MM.1S (cell line): Measurements from ENCODE around the gene CHCHD3.
A peak's percentile ranks its signal among the peaks of the same experiment; 100 is the strongest.

Experiments
- DNase-seq: peaks from one replicate; pipeline ENCODE4 v3.0.0-alpha.2; 2015
- H2AFZ ChIP-seq: fragments of 300-600 bp; sonication (generic); 2 replicates; pipeline ENCODE4 v1.6.0; 2016; ENCODE audit warnings: antibody characterized with exemption, low read length
- H3F3A ChIP-seq: fragments of 300-600 bp; sonication (generic); 2 replicates; pipeline ENCODE4 v1.6.1; 2016; ENCODE audit warnings: mild to moderate bottlenecking, antibody characterized with exemption, low read length, moderate library complexity, mixed read lengths; ENCODE audit not compliant: insufficient read depth
- H3K27ac ChIP-seq: fragments of 300-600 bp; sonication (generic); 2 replicates; pipeline ENCODE4 v1.5.1; 2016; ENCODE audit warnings: mild to moderate bottlenecking, low read length
- H3K27me3 ChIP-seq: fragments of 300-600 bp; sonication (generic); replicated peaks from 2 replicates; pipeline ENCODE4 v1.6.0; 2016; ENCODE audit warnings: low read length; ENCODE audit not compliant: insufficient read depth
- H3K36me3 ChIP-seq: fragments of 300-600 bp; sonication (generic); replicated peaks from 2 replicates; pipeline ENCODE4 v1.6.1; 2016; ENCODE audit warnings: mild to moderate bottlenecking, low read length, mixed read lengths; ENCODE audit not compliant: insufficient read depth
- H3K4me1 ChIP-seq: fragments of 300-600 bp; sonication (generic); 2 replicates; pipeline ENCODE4 v1.6.1; 2016; ENCODE audit warnings: low read length, mixed read lengths
- H3K4me2 ChIP-seq: fragments of 300-600 bp; sonication (generic); 2 replicates; pipeline ENCODE4 v1.6.0; 2016; ENCODE audit warnings: low read depth, low read length
- H3K4me3 ChIP-seq: fragments of 300-600 bp; sonication (generic); 2 replicates; pipeline ENCODE4 v1.5.1; 2016; ENCODE audit warnings: low read length, mixed read lengths
- H3K79me2 ChIP-seq: fragments of 300-600 bp; sonication (generic); 2 replicates; pipeline ENCODE4 v1.6.1; 2016; ENCODE audit warnings: mixed run types, low read length, mixed read lengths
- H3K9ac ChIP-seq: fragments of 300-600 bp; sonication (generic); 2 replicates; pipeline ENCODE4 v1.6.1; 2016; ENCODE audit warnings: low read length, mixed read lengths
- H3K9me2 ChIP-seq: fragments of 300-600 bp; sonication (generic); replicated peaks from 2 replicates; pipeline ENCODE4 v1.6.1; 2016; ENCODE audit warnings: mild to moderate bottlenecking, low read length, mixed read lengths; ENCODE audit not compliant: insufficient read depth
- H3K9me3 ChIP-seq: fragments of 300-600 bp; sonication (generic); replicated peaks from 2 replicates; pipeline ENCODE4 v1.6.1; 2016; ENCODE audit warnings: mild to moderate bottlenecking, low read length, mixed read lengths; ENCODE audit not compliant: insufficient read depth
- H4K20me1 ChIP-seq: fragments of 300-600 bp; sonication (generic); 2 replicates; pipeline ENCODE4 v1.6.1; 2016; ENCODE audit warnings: mild to moderate bottlenecking, low read length, moderate library complexity, mixed read lengths; ENCODE audit not compliant: insufficient read depth
- CTCF ChIP-seq: fragments of 300-600 bp; sonication (generic); IDR thresholded peaks from 2 replicates; pipeline ENCODE4 v1.5.1; 2016; ENCODE audit warnings: antibody characterized with exemption, low read length, mixed read lengths
- EZH2 ChIP-seq: fragments of 300-600 bp; sonication (generic); optimal IDR thresholded peaks from 2 replicates; pipeline ENCODE3; 2017; ENCODE audit warnings: low read depth, mild to moderate bottlenecking, antibody characterized with exemption, low read length, mixed read lengths
- EZH2phosphoT487 ChIP-seq: fragments of 300-600 bp; sonication (generic); IDR thresholded peaks from 2 replicates; pipeline ENCODE4 v1.6.1; 2018; ENCODE audit warnings: antibody characterized with exemption, low read length

CHCHD3 gene

DNA sequence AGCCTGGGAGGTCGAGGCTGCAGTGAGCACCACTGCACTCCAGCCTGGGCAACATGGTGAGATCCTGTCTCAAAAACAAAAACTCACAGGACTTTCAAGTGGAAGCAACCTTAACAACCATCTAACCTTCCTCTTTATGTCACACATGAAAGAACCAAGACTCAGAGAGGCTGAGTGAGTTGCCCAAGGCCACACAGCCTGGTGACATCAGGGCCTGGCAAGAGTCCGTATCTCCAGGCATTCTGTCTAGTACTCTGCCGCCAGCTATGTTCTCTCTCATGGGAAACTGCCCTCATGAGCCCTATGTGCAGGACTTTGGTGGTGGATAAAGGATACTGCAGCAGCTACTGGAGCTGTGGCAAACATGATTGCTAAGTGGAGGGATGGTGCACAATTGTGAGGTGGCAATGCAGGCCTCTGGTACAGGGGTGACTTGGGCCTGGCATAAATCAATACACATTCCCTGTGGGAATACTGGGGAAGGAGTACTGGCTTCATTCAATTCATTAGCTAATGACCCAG lies 10.1 kb upstream of the CHCHD3 start:
- Histone ChIP-seq H3K27me3 (no peaks in the 10 kb centered on the region), H3K36me3 (no peaks in the 10 kb centered on the region), H3K9me3 (no peaks in the 10 kb centered on the region), H3K27ac (no peak overlapping the region), H3F3A (no peaks in the 10 kb centered on the region), H3K9me2 (no peaks in the 10 kb centered on the region), H3K4me3 (no peak overlapping the region), H2AFZ (no peak overlapping the region), H3K9ac (no peak overlapping the region), H3K4me1 (no peaks in the 10 kb centered on the region), H3K79me2 (no peaks in the 10 kb centered on the region), H4K20me1 (no peaks in the 10 kb centered on the region), H3K4me2 (no peak overlapping the region)
- no peak for DNase-seq
- TF ChIP-seq EZH2phosphoT487 (no peak), CTCF (no peak), EZH2 (no peak)

- H3K79me2 ChIP-seq: peaks cover 45% of the 10 kb centered on the region
- TF ChIP-seq EZH2 (no peak), EZH2phosphoT487 (no peak), CTCF (no peak)
- H3K9ac ChIP-seq: no peak overlapping the region
- 0 out of 2 replicates have a peak, but pooled peaks cover 5% of the 10 kb centered on the region for H3K36me3 ChIP-seq
- no peaks in the 10 kb centered on the region for H3K9me2 ChIP-seq
- no peaks in the 10 kb centered on the region for H3K9me3 ChIP-seq
- H3K27ac ChIP-seq: no peak overlapping the region
- peak overlapping the region; percentile 34 for H3K4me2 ChIP-seq
- H3K4me1 ChIP-seq: no peaks in the 10 kb centered on the region
- no peaks in the 10 kb centered on the region for H3K27me3 ChIP-seq
- H4K20me1 ChIP-seq: peaks cover 19% of the 10 kb centered on the region
- H2AFZ ChIP-seq: peak overlapping the region; percentile 67
- DNase-seq: no peak
- H3F3A ChIP-seq: peaks cover 7% of the 10 kb centered on the region; the same call in 1 of the 2 replicates
- no peak overlapping the region for H3K4me3 ChIP-seq
Measured at GRCh38 chr7:133082390-133082766, 488 bp upstream of the CHCHD3 start.

- DNase-seq: peak; percentile 12
- Histone ChIP-seq H3K36me3 (0 out of 2 replicates have a peak, but pooled peaks cover 5% of the 10 kb centered on the region), H3K27me3 (no peaks in the 10 kb centered on the region), H3K9ac (peak overlapping the region; percentile 88), H3K4me2 (peak overlapping the region; percentile 84), H3F3A (peaks cover 7% of the 10 kb centered on the region; the same call in 1 of the 2 replicates), H4K20me1 (peaks cover 27% of the 10 kb centered on the region), H3K9me3 (no peaks in the 10 kb centered on the region), H2AFZ (peak overlapping the region; percentile 61), H3K27ac (peak overlapping the region; percentile 42; the same call in 1 of the 2 replicates), H3K9me2 (no peaks in the 10 kb centered on the region), H3K79me2 (peaks cover 57% of the 10 kb centered on the region), H3K4me1 (no peaks in the 10 kb centered on the region), H3K4me3 (peak overlapping the region; percentile 89)
- TF ChIP-seq CTCF (no peak), EZH2phosphoT487 (no peak), EZH2 (no peak)
Measured at GRCh38 chr7:133081119-133081598, 731 bp downstream of the CHCHD3 start.
